ENCODE results near the gene BAD. TPM values are rescaled to one million over a fixed set of nuclear protein-coding genes. Genes with fewer than 3 reads are reported as not detected.

BAD gene
- total and polyA plus RNA-seq, 2 of the 13 experiments (the other 11 are each of a cell fraction or from before 2014, with no cell fraction given) = 17.9 to 28.5 TPM

DNA sequence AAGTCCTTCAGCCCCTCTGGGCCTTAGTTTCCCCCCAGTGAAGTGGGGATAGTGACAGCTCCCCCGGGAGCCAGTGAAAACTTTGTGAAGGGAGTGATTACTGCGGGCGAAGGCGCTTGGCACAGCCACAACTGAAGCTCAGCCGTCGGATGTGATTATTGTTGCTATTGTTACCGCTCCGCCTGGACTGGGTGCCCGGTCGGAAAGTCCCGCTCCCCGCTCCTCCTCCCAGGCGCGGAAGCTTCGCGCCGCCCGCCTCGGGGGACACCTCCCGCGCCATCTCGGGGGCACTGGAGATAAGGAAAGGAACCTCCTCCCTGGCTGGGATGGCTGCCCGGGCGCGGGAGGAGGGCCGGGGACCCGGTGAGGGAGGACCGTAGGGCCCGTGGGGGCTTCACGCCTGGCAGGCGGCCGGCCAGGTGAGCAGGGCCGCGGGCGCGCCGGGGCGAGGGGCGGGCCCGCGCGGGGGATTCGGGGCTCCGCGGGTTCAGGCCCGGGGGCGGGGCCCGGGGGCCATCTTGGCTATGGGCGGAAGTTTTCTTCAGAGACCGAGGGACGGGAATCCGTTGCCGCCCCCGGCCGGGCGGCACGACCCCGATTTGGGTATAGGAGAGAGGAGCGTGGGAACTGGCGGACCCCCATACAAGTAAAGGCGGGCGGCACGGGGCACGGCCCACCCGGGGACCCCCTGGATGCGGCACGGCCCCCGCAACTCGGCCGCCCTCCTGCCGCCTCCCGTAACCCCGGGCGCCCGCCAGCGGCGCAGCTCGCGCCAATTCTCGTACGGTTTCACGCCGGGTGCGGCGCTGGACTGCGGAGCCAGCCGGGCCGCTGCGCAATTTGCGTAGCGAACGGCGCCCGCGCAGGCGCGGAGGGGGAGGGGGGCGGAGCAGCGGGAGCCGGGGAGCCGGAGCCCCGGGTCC is 758 bp upstream of the BAD start, which contains the start of gene GPR137 (continued):
- TF ChIP-seq ZNF616 (CRISPR knock-in tag; IDR thresholded peaks at IDR 0.05; ENCODE audit: low read depth) (no peak), RARA (CRISPR knock-in tag; IDR thresholded peaks at IDR 0.05) (no peak), CREM (IDR thresholded peaks at IDR 0.05) (no peak), CREM (CRISPR knock-in tag; IDR thresholded peaks at IDR 0.05) (no peak), RFXAP (CRISPR knock-in tag; IDR thresholded peaks at IDR 0.05; ENCODE audit: borderline replicate concordance) (no peak), HHEX (CRISPR knock-in tag; IDR thresholded peaks at IDR 0.05) (no peak), HNRNPL (IDR thresholded peaks at IDR 0.05; ENCODE audit: low read depth, low read length) (no peak), ZMYM3 (CRISPR knock-in tag; IDR thresholded peaks at IDR 0.05) (no peak), ZNF225 (CRISPR knock-in tag; IDR thresholded peaks at IDR 0.05) (no peak), ZFP82 (CRISPR knock-in tag; IDR thresholded peaks at IDR 0.05; ENCODE audit: borderline replicate concordance) (no peak), TCF7 (IDR thresholded peaks at IDR 0.05; ENCODE audit: low read depth) (no peak), ZNF572 (CRISPR knock-in tag; IDR thresholded peaks at IDR 0.05) (no peak), ZNF747 (CRISPR knock-in tag; IDR thresholded peaks at IDR 0.05; ENCODE audit: borderline replicate concordance) (no peak), ZNF350 (CRISPR knock-in tag; IDR thresholded peaks at IDR 0.05; ENCODE audit: borderline replicate concordance, low read depth) (no peak; the same call in 1 of the 2 replicates), MBD4 (IDR thresholded peaks at IDR 0.05; ENCODE audit: borderline replicate concordance, low read length) (no peak), HMG20A (CRISPR knock-in tag; IDR thresholded peaks at IDR 0.05; ENCODE audit: borderline replicate concordance) (no peak), ATF7-NPFF (CRISPR knock-in tag; IDR thresholded peaks at IDR 0.05; ENCODE audit: low read depth) (no peak), SMAD1 (CRISPR knock-in tag; IDR thresholded peaks at IDR 0.05; ENCODE audit: borderline replicate concordance, low read depth) (0 out of 2 replicates have a peak, but pooled peaks have one; percentile 10), ZNF773 (CRISPR knock-in tag; IDR thresholded peaks at IDR 0.05; ENCODE audit: borderline replicate concordance) (no peak), ZNF552 (CRISPR knock-in tag; IDR thresholded peaks at IDR 0.05; ENCODE audit: borderline replicate concordance) (no peak), NPAS2 (CRISPR knock-in tag; IDR thresholded peaks at IDR 0.05; ENCODE audit: borderline replicate concordance) (no peak), MYNN (CRISPR knock-in tag; IDR thresholded peaks at IDR 0.05; ENCODE audit: low read depth) (no peak)
- TF ChIP-seq, protein P1, sequence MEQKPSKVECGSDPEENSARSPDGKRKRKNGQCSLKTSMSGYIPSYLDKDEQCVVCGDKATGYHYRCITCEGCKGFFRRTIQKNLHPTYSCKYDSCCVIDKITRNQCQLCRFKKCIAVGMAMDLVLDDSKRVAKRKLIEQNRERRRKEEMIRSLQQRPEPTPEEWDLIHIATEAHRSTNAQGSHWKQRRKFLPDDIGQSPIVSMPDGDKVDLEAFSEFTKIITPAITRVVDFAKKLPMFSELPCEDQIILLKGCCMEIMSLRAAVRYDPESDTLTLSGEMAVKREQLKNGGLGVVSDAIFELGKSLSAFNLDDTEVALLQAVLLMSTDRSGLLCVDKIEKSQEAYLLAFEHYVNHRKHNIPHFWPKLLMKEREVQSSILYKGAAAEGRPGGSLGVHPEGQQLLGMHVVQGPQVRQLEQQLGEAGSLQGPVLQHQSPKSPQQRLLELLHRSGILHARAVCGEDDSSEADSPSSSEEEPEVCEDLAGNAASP (CRISPR knock-in tag; IDR thresholded peaks at IDR 0.05; ENCODE audit: borderline replicate concordance) = no peak; the same call in 1 of the 2 replicates
- TF ChIP-seq, protein P2, sequence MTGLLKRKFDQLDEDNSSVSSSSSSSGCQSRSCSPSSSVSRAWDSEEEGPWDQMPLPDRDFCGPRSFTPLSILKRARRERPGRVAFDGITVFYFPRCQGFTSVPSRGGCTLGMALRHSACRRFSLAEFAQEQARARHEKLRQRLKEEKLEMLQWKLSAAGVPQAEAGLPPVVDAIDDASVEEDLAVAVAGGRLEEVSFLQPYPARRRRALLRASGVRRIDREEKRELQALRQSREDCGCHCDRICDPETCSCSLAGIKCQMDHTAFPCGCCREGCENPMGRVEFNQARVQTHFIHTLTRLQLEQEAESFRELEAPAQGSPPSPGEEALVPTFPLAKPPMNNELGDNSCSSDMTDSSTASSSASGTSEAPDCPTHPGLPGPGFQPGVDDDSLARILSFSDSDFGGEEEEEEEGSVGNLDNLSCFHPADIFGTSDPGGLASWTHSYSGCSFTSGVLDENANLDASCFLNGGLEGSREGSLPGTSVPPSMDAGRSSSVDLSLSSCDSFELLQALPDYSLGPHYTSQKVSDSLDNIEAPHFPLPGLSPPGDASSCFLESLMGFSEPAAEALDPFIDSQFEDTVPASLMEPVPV (CRISPR knock-in tag; IDR thresholded peaks at IDR 0.05) = no peak
- TF ChIP-seq, protein P3, sequence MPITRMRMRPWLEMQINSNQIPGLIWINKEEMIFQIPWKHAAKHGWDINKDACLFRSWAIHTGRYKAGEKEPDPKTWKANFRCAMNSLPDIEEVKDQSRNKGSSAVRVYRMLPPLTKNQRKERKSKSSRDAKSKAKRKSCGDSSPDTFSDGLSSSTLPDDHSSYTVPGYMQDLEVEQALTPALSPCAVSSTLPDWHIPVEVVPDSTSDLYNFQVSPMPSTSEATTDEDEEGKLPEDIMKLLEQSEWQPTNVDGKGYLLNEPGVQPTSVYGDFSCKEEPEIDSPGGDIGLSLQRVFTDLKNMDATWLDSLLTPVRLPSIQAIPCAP (CRISPR knock-in tag; IDR thresholded peaks at IDR 0.05; ENCODE audit: low read depth) = no peak
- TF ChIP-seq, protein P4, sequence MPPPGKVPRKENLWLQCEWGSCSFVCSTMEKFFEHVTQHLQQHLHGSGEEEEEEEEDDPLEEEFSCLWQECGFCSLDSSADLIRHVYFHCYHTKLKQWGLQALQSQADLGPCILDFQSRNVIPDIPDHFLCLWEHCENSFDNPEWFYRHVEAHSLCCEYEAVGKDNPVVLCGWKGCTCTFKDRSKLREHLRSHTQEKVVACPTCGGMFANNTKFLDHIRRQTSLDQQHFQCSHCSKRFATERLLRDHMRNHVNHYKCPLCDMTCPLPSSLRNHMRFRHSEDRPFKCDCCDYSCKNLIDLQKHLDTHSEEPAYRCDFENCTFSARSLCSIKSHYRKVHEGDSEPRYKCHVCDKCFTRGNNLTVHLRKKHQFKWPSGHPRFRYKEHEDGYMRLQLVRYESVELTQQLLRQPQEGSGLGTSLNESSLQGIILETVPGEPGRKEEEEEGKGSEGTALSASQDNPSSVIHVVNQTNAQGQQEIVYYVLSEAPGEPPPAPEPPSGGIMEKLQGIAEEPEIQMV (CRISPR knock-in tag; IDR thresholded peaks at IDR 0.05; ENCODE audit: low read depth) = no peak
